Stimulated activated CD8-positive, alpha-beta memory T cell treated with anti-CD3 and anti-CD28 coated beads, Interleukin-7, amount 100 ng/mL, for 4 hours (primary cell): ENCODE measurements around the gene UGT1A4.
"Not testable (repeated sequence)": the region's sequence is repeated elsewhere in the genome, so short reads cannot be mapped to it uniquely, and the experiment has no call there.

ENCODE experiments used
- DNase-seq, 2 donors: peaks; one replicate each; pipeline ENCODE4 v3.0.0-alpha.2; 2020; ENCODE audit warnings: low read depth in 2 of 2

UGT1A4 gene

DNA sequence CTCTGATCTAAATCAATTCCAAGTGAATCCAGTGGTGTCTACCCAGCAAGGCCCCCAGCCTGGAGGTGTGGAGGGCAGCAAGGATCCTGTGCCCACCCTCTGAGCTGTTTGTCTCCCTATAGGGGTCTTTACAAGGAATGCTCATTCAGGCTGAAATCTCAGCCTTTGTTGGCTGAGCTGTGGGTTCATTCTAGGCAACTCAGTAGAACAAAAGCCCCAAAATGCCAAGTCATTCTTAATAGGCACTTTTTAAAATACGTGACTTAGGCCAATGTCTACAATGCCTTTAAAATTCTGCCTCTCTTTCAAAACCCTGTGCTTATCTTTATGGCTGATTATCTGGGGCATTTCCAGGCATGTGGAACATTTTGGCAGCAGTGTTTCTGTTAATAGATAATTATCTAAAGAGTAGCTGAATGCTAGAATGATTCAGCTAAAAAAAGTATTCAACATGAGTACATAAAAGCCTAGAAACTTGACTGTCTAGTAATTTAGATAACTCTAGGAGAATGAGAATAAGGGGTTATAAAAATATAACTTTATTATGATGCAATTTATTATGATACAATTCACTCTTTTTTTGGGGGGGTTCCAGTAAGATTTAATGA is 18.4 kb upstream of the UGT1A4 start:
- DNase-seq, result no peak

DNA sequence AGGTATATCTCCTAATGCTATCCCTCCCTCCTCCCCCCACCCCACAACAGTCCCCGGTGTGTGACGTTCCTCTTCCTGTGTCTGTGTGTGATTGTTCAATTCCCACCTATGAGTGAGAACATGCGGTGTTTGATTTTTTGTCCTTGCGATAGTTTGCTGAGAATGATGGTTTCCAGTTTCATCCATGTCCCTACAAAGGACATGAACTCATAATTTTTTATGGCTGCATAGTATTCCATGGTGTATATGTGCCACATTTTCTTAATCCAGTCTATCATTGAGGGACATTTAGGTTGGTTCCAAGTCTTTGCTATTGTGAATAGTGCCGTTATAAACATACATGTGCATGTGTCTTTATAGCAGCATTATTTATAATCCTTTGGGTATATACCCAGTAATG is 17.7 kb upstream of the UGT1A4 start:
- not testable (repeated sequence) for DNase-seq

DNA sequence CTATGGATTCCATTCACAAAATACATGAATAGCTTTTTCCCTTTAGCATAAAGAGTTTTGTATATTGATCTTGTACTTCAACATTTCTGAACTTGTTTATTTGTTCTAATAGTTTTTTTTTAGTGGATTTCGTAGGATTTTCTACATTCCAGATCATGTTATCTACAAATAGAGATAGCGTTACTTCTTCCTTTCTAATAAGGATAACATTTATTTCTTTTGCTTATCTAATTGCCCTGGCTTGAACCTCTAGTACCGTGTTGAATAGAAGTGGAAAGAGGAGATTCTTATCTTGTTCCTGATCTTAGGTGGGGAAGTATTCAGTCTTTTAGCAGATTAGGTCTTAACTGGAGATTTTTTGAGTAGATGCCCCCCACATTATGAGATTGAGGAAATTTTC is 16.3 kb upstream of the UGT1A4 start:
- DNase-seq, result no peak

DNA sequence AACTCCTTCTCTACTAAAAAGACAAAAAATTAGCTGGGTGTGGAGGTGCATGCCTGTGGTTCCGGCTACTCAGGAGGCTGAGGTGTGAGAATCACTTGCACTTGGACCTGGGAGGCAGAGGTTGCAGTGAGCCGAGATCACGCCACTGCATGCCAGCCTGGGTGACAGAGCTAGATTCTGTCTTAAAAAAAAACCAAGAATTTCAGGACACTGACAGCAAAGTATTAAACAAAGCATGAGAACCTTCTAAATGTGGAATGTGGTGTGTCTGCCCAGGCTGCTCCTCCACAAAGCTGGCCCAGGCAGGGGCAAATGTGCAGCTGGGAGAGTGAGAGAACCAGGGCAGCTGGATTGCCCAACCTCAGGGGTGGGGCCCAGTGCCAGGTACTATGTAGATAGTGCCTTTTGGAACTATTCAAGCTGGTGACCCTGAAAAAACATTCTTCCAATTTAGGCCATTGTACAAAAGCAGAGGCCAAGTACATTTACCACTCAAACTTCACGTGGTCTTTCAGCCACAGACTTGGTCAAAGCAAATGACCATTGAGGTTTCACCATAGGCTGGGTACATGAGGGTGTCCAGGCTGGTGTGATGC is 12.5 kb upstream of the UGT1A4 start:
- no peak for DNase-seq

DNA sequence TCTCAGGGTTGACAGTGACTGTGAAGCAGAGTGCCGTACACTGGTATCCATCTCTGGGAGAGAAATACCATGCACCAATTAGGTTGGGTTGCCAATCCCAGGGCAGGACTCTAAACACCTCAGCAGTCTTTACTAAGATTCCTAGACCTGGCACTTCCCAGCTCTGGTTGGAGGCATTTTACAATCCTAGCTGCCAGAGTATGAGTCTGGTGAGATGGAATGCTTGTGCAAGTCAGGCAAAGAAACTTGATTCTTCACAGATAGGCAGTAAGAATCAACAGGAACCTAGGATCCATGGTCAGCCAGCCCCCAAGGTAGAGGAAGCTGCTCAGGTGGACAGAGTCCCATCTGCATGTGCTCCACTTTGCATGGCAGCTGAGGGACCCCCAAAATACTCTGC is 11.8 kb upstream of the UGT1A4 start:
- no peak for DNase-seq

DNA sequence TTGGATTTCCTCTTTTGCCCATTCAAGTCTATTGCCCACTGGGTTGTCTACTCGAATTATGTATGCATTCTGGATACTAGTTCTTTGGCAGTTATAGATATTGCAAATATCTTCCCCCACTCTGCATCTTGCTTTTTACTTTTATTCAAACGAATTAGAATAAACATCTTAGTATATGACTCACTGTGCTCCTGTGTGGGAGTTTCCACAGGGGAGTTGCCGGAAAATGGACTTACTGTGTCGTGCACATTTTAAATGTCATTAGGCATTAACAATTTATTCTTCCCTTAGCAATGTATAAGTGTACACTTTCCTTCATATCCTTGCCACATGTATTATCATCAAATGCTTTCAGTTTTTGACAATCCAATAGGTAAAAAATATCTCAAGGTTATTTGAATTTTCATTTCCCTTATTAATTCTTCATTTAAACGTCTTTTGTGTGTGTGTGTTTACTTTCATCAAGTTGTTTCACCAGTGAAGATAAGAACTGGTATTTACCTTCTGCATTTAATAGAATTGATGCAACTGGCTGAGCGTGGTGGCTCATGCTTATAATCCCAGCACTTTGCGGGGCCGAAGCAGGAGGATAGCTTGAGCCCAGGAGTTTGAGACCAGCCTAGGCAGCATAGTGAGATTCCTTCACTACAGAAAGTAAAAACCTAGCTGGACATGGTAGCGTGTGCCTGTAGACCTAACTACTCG is 10.4 kb upstream of the UGT1A4 start:
- DNase-seq, result no peak

DNA sequence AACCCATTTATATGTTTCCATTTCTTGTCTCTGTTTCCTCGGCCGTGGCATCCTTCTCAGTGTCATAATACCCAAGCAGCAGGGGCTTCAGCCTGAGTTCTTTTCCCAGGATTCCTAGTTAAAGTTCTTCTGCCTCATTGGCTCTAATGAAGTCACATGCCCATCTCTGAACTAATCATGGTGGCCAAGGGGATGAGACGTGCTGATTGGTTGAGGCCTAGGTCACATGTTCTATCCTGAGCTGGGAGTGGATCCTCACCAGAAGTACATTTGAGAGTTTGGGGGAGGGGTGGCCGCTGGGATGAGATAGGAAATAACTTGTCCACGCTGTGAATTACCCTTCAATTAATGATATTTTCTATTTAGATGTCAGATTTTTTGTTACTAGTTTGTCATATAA is 9.6 kb upstream of the UGT1A4 start:
- DNase-seq, result no peak

DNA sequence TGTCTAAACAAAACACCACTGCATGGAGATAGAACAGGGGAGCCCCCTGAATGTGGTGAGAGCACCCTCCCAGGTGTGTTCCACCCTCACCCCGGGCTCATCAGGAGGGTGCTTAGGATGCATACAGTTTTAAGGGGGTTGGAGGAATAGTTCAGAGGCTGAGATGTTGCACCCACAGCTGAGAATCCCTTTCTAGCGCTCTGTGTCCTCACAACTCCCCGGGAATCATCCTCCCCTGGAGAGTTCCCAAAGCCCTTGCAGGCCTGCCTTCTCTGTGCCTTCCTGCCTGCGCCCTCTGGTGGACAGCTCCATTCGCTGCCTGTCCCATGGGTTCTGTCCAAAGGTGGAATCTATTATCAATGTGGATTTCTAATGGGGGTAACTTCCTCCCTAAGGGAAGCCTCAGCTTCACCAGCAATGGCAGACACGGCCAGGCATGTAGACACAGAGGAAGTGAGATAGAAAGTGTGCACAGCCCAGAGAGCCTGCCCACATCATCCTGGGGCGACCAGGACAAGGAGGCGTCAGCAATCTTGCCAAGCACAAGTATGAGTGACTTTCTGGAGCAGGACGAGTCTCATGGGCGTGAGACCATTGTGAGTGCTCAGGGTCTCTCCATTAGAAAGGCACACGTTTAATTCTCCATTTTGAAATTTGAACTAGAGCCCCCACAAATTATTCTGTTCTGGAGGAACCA is 7.1 kb upstream of the UGT1A4 start:
- DNase-seq, result peak; percentile 31 to 41

DNA sequence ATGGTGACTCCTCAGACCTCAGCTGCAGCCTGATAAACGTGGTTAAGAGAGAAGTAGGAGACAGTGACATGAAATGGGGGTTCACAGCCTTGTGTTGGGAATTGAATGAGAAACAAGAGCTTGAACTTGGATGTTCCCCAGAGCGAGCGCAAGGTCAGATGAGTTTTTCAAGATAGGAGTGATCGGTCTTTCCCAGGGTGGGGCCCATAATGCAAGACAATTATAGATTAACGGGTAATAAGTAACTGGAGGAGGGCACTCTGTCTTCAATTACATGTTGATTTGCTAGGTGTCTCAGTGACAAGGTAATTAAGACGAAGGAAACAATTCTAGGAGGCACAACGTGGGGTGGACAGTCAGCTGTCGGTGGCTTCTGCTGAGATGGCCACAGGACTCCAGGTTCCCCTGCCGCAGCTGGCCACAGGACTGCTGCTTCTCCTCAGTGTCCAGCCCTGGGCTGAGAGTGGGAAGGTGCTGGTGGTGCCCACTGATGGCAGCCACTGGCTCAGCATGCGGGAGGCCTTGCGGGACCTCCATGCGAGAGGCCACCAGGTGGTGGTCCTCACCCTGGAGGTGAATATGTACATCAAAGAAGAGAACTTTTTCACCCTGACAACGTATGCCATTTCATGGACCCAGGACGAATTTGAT is 5.8 kb upstream of the UGT1A4 start, which contains the start of gene UGT1A5:
Gene UGT1A5 (plus strand): TSS at position 297 of the 651 bp plus-strand sequence. CDS start 85 bp downstream, at position 382.
- no peak for DNase-seq

DNA sequence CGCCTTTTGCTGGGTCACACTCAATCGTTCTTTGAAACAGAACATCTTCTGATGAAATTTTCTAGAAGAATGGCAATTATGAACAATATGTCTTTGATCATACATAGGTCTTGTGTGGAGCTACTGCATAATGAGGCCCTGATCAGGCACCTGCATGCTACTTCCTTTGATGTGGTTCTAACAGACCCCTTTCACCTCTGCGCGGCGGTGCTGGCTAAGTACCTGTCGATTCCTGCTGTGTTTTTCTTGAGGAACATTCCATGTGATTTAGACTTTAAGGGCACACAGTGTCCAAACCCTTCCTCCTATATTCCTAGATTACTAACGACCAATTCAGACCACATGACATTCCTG is 5.3 kb upstream of the UGT1A4 start:
- no peak for DNase-seq

DNA sequence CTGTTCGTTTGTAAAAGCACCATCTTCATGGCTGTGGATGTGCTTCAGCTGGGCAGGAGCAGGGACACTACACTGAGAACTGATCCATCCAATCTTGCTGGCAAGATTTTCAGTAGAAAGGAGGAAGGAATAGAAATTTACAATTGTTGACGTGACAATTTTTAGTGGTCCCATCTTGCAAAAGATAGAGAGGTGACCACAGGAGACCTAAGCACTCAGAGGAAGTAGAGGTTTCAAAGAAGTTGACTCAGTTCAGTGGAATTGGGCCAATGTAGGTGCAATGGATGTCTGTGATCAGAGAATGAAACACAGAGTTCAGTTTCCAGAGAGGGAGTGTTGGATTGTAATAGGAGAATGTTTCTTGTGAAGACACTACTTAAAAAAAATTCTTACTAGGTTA is 4.4 kb upstream of the UGT1A4 start:
- DNase-seq, result no peak

DNA sequence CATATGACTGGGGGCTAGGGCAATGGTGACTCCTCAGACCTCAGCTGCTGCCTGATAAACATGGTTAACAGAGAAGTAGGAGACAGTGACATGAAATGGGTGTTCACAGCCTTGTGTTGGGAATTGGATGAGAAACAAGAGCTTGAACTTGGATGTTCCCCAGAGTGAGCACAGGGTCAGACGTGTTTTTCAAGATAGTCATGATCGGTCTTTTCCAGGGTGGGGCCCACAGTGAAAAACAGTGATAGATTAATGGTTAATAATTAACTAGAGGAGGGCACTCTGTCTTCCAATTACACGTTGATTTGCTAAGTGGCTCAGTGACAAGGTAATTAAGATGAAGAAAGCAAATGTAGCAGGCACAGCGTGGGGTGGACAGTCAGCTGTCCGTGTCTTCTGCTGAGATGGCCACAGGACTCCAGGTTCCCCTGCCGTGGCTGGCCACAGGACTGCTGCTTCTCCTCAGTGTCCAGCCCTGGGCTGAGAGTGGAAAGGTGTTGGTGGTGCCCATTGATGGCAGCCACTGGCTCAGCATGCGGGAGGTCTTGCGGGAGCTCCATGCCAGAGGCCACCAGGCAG is 10.3 kb downstream of the UGT1A4 start, which contains the start of gene UGT1A3:
Gene UGT1A3 (plus strand): TSS at position 320 of the 579 bp plus-strand sequence. CDS start 85 bp downstream, at position 405.
- DNase-seq, result no peak

DNA sequence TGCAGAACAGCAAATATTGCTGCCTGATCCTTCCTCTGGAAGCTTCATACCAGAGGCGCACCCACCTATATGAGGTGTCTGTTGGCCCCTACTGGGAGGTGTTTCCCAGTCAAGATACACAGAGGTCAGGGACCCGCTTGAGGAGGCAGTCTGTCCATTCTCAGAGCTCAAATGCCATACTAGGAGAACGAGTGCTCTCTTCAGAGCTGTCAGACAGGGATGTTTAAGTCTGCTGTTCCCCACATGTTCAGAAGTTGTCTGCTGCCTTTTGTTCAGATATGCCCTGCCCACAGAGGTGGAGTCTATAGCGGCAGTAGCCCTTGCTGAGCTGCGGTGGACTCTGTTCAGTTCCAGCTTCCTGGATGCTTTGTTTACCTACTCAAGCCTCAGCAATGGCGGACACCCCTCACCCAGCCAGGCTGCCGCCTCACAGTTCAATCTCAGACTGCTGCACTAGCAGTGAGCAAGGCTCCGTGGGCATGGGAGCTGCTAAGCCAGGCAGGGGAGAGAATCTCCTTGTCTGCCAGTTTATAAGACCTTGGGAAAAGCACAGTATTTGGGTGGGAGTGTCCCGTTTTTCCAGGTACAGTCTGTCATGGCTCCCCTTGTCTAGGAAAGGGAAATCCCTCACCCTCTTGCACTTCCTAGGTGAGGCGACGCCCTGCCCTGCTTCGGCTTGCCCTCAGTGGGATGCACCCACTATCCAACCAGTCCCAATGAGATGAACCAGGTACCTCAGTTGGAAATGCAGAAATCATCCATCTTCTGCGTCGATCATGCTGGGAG is 18.5 kb downstream of the UGT1A4 start:
- DNase-seq, result not testable (repeated sequence)

DNA sequence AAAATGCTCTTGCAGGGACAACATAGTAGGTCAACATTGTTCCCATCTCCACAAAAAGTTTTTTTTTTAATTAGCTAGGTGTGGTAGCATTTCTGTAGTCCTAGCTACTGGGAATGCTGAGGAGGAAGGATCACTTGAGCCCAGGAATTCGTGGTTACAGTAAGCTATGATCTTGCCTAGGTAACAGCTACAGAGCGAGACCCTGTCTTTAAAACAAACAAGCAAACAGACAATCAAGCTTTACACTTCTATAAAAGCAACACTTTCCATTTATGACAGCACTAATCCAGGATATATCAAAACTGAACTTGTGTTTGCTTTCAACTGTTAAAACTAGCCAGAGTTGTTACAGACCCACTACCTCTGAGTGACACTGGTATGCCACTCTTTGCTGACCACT is 22.3 kb downstream of the UGT1A4 start:
- DNase-seq, result no peak

DNA sequence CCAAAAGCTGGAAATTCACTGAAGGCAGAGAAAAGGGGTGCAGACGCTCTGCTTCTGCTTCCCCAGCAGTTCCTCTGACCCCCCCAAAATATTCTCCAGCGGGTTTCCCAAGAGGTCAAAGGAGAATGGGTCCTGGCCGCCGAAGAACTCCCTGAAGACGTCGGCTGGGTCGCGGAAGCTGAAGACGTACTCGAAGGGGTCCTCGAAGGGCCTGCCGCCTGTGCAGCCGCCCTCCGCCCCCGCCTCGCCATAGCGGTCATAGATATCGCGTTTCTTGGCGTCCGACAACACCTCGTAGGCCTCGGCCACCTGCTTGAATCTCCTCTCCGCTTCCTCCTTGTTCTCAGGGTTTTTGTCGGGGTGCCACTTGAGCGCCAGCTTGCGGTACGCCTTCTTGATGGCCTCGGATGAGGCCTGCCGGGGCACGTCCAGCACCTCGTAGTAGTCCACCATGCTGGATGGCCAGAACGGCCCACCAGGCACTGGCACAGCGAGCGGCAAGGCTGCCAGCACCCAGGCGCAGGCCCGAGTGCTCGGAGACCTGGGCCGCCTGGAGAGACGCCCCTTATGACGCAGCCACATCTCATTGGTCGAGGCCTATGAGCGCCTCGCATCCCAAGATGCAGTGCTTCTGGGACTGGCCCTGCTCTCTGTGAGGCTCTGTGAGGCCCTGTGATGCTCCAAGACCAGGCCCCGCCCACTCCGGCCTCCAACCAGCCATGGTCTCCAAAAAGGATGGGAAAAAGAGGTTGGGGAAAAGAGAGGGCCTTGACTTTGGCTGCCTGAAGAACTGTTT is 25.1 kb downstream of the UGT1A4 start:
- no peak for DNase-seq

DNA sequence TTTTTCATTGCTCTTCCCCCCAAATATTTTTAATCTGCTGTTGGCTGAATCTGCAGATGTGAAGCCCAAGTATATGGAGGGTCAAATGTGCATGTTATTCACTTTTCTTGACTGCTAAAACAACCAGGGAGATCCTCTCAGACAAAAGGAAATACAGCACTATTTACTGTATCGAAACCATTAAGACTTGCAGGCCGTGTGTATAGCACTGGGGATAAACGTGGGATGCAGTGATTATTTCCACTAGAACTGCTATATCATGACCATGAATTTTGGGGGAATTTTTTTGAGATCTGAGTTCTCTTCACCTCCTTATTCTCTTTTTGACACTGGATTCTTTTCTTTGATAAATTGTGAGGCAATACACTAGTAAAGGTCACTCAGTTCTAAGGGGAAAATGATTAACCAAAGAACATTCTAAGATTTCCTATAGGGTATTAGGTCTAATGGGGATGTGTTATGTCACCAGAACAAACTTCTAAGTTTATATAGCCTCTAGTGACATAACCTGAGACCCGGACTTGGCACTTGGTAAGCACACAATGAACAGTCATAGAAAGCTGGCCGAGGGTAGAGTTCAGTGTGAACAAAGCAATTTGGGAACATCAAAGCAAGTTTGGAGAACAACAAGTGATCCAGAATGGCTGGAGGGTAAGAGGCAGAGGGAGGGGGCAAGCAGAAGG is 26.7 kb downstream of the UGT1A4 start:
- no peak for DNase-seq

DNA sequence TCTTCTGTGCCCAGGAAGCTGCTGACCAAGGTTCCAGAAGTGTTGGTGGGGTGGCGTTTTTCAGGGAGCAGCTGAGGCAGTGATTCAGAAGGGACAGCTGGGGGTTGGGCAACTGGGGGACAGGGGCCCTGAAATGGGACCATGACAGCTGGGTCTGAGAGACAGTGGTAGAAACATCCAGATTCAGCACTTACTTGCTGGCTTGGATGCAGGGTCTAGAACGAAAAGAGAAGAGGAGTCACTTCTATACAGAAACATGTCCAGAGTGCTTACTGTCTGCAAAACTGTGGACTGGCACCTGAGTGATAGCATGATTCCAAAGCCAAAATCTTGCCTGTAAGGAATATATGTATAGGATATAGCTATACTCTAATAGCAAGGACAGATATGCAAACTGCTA is 27.3 kb downstream of the UGT1A4 start:
- DNase-seq, result not testable (repeated sequence)

DNA sequence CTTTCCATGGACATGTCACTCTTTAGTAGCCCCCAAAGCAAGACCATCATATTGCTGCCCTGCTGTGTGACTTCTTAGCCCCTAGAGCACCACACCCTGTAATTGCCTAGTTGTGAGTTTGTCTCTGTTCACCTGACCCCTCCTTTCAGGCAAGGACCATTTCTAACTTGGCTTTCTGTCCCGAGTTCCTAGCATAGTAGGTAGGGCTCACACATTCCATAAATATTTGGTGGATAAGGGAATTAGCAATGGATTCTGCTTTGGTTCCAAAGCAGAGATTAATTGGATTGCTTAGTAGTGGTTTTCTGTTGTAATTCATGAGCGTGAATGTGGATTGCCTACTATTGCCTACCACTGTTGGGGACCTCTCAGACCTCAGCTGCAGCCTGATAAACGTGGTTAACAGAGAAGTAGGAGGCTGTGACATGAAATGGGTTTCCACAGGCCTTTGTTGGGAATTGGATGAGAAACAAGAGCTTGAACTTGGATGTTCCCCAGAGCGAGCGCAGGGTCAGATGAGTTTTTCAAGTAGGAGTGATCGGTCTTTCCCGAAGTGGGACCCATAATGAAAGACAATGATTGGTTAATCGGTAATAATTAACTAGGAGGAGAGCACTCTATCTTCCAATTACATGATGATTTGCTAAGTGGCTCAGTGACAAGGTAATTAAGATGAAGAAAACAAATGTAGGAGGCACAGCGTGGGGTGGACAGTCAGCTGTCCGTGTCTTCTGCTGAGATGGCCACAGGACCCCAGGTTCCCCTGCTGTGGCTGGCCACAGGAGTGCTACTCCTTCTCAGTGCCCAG is 28.1 kb downstream of the UGT1A4 start:
- DNase-seq, result no peak

DNA sequence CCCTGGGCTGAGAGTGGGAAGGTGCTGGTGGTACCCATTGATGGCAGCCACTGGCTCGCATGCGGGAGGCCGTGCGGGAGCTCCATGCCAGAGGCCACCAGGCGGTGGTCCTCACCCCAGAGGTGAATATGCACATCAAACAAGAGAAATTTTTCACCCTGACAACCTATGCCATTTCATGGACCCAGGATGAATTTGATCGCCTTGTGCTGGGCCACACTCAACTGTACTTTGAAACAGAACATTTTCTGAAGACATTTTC is 28.7 kb downstream of the UGT1A4 start:
- no peak for DNase-seq
